AG04450 (cell line): ENCODE data around the gene COPG2. TPM values are rescaled to one million over a fixed set of nuclear protein-coding genes. Genes with fewer than 3 reads are reported as not detected.

Experiments
- CTCF ChIA-PET: fragments of 300-600, 350-600 bp; formaldehyde crosslinking; extraction: SDS; loops from one replicate; lab custom pipeline; 2022; ENCODE audit warnings: antibody characterized with exemption, inconsistent platforms; lab: Charles Lee
- POLR2A ChIA-PET: fragments of 350-600 bp; formaldehyde crosslinking; extraction: SDS; loops from one replicate; lab custom pipeline; 2021; ENCODE audit warnings: antibody characterized with exemption, inconsistent platforms; lab: Yijun Ruan, JAX
- DNase-seq: peaks from one replicate; pipeline ENCODE4 v3.0.0-alpha.2; 2011; ENCODE audit warnings: low read depth, low spot score
- H3K27ac ChIP-seq: one replicate; pipeline ENCODE4 v1.5.1; 2012; ENCODE audit warnings: low read depth, low read length, control low read depth
- H3K27me3 ChIP-seq: one replicate; pipeline ENCODE4 v1.6.0; 2012; ENCODE audit warnings: low read length; ENCODE audit not compliant: control insufficient read depth, insufficient read depth
- H3K4me3 ChIP-seq: 2 replicates; pipeline ENCODE4 v1.5.1; 2011; ENCODE audit warnings: mild to moderate bottlenecking, low read depth, low read length, control low read depth
- H3K9me3 ChIP-seq: 2 replicates; pipeline ENCODE4 v1.5.1; 2012; ENCODE audit warnings: low read length; ENCODE audit not compliant: control insufficient read depth, insufficient read depth
- CTCF ChIP-seq: IDR thresholded peaks from 2 replicates; pipeline ENCODE4 v1.5.1; 2011; ENCODE audit warnings: low read depth, low read length, control low read depth, inconsistent platforms
- polyA plus RNA-seq: library from polyadenylated mRNA; depleted of rRNA; stranded (reverse); fragments of >200 nt; gene quantifications from 2 replicates; pipeline ENCODE4 v1.2.3, GENCODE V29; 2011

COPG2 gene
- polyA plus RNA-seq, 1 experiment: 40.6 TPM

- H3K9me3 ChIP-seq: no peaks in the 10 kb centered on the region
- ChIA-PET POLR2A (interaction anchor here (0.5 kb wide), 1 partner anchor 94 kb away, joined by 3 read pairs; no protein-coding TSS in a partner anchor), CTCF (no interaction called here)
- no peak overlapping the region for H3K4me3 ChIP-seq
- H3K27ac ChIP-seq: no peak overlapping the region
- DNase-seq: no peak
- H3K27me3 ChIP-seq: no peaks in the 10 kb centered on the region
- TF ChIP-seq CTCF: no peak
Measured at GRCh38 chr7:130475776-130476175, 192.8 kb downstream of the COPG2 start.

- no peak overlapping the region for H3K27ac ChIP-seq
- no peak for DNase-seq
- CTCF ChIA-PET: no interaction called here
- peaks cover 3% of the 10 kb centered on the region for H3K27me3 ChIP-seq
- H3K4me3 ChIP-seq: no peak overlapping the region
- POLR2A ChIA-PET: no interaction called here
- no peak for TF ChIP-seq CTCF
- no peaks in the 10 kb centered on the region for H3K9me3 ChIP-seq
Measured at GRCh38 chr7:130473876-130474275, 194.7 kb downstream of the COPG2 start.

- CTCF ChIA-PET: no interaction called here
- TF ChIP-seq CTCF: no peak
- POLR2A ChIA-PET: no interaction called here
- no peak overlapping the region for H3K4me3 ChIP-seq
- no peak overlapping the region for H3K27ac ChIP-seq
- H3K9me3 ChIP-seq: no peaks in the 10 kb centered on the region
- DNase-seq: no peak
- H3K27me3 ChIP-seq: peaks cover 3% of the 10 kb centered on the region
Measured at GRCh38 chr7:130473289-130473688, 195.3 kb downstream of the COPG2 start.

GRCh38 chr7:130471974-130472373 is 196.6 kb downstream of the COPG2 start:
- no peak for TF ChIP-seq CTCF
- no peak overlapping the region for H3K27ac ChIP-seq
- ChIA-PET POLR2A (no interaction called here), CTCF (interaction anchor here (0.6 to 0.8 kb wide), 3 partner anchors 15 to 400 kb away, joined by 3 read pairs; no protein-coding TSS in a partner anchor)
- no peak for DNase-seq
- H3K9me3 ChIP-seq: no peaks in the 10 kb centered on the region
- H3K4me3 ChIP-seq: no peak overlapping the region
- H3K27me3 ChIP-seq: peaks cover 6% of the 10 kb centered on the region

- CTCF ChIA-PET: no interaction called here
- no peak for DNase-seq
- TF ChIP-seq CTCF: no peak
- Histone ChIP-seq H3K27me3 (peaks cover 6% of the 10 kb centered on the region), H3K27ac (no peak overlapping the region), H3K4me3 (no peak overlapping the region), H3K9me3 (no peaks in the 10 kb centered on the region)
- POLR2A ChIA-PET: no interaction called here
Measured at GRCh38 chr7:130468612-130469011, 199.9 kb downstream of the COPG2 start.
